ENCODE results near the gene HSDL1.

GRCh38 chr16:84090211-84090610, 54.8 kb downstream of the HSDL1 start:
- no peak for TF ChIP-seq CTCF (IDR thresholded peaks at IDR 0.05)
- no peak for TF ChIP-seq POLR2A (IDR thresholded peaks at IDR 0.05)
